Adrenal gland (tissue), 12 donors: Measurements from ENCODE around the gene RLF. TPM values are rescaled to one million over a fixed set of nuclear protein-coding genes. Genes with fewer than 3 reads are reported as not detected.
"Not testable (repeated sequence)": the region's sequence is repeated elsewhere in the genome, so short reads cannot be mapped to it uniquely, and the experiment has no call there.

ENCODE experiments used
- DNase-seq, 7 donors: peaks; one replicate each; pipeline ENCODE4 v3.0.0-alpha.2; 2019 to 2020
- H3K27ac ChIP-seq, 5 donors: fragments of 200-600 bp; sonication (generic) in 4 of 5; 1 replicate in 3 of 5; 2 replicates in 2 of 5; pipeline versions ENCODE4 v1.5.1 to v1.8.0; 2016 to 2020; ENCODE audit warnings: mild to moderate bottlenecking in 1 of 5
- H3K27me3 ChIP-seq: fragments of 200-600 bp; 2 replicates; pipeline ENCODE4 v1.8.0; 2021
- H3K36me3 ChIP-seq, 2 donors: fragments of 200-600 bp; replicated peaks in 1 of 2; 1 replicate in 1 of 2; 2 replicates in 1 of 2; pipeline versions ENCODE4 v1.5.1 to v1.8.0; 2018 to 2022
- H3K4me1 ChIP-seq, 2 donors: fragments of 200-600 bp; replicated peaks in 1 of 2; 1 replicate in 1 of 2; 2 replicates in 1 of 2; pipeline versions ENCODE4 v1.5.1 to v1.8.0; 2018 to 2021
- H3K4me3 ChIP-seq, 4 donors: fragments of 200-600 bp; sonication (generic) in 3 of 4; one replicate each; pipeline ENCODE4 v1.5.1; 2016 to 2018
- H3K9me3 ChIP-seq, 3 donors: fragments of 200-600 bp; sonication (generic) in 1 of 3; replicated peaks in 1 of 3; 1 replicate in 2 of 3; 2 replicates in 1 of 3; pipeline versions ENCODE4 v1.5.1 to v1.8.0; 2016 to 2021
- CTCF ChIP-seq, 6 experiments: fragments of 450-650 bp in 4 of 6; fragments of 200-600 bp in 2 of 6; sonication (generic) in 1 of 6; IDR thresholded peaks; 1 replicate in 5 of 6; 2 replicates in 1 of 6; pipeline versions ENCODE4 v1.5.1 to v1.8.0; 2016 to 2021; ENCODE audit warnings: antibody characterized with exemption in 6 of 6, mild to moderate bottlenecking in 2 of 6, moderate library complexity in 1 of 6
- POLR2A ChIP-seq, 2 donors: fragments of 450-650 bp; IDR thresholded peaks; one replicate each; pipeline ENCODE4 v1.6.1; 2017; ENCODE audit warnings: antibody characterized with exemption in 2 of 2, mild to moderate bottlenecking in 2 of 2, moderate library complexity in 1 of 2
- WGBS, 4 donors: extraction: QIAGEN DNeasy Blood & Tissue Kit in 2 of 4; methylation state at CpG; one replicate each; pipeline versions ENCODE4 v1.1.5 to v1.1.7; 2013 to 2017; 5-methylcytosine and 5-hydroxymethylcytosine counted together
- intact Hi-C, 2 donors: fragments of 100-400 bp; cut with DNase I; formaldehyde crosslinking; loops; one replicate each; pipeline versions ENCODE4 v1.14.1 to v1.15.0; 2022 to 2023
- polyA plus RNA-seq, 3 donors: library from polyadenylated mRNA; stranded (reverse); fragments of 200-250 nt in 2 of 3; fragments of 350-450 nt in 1 of 3; fragmentation: Illumina TruSeq in 1 of 3; extraction: RNeasy Lipid Tissue Mini Kit (QIAGEN cat#74804) in 1 of 3; gene quantifications; one replicate each; pipeline ENCODE4 v1.2.3, GENCODE V29; 2013 to 2014
- total RNA-seq, 9 donors: library from RNA; depleted of rRNA in 4 of 9; stranded (reverse); fragments of >200 nt in 4 of 9; fragments of 120-200 nt in 1 of 9; fragmentation: NEBNext Ultra II Directional in 1 of 9; extraction: Animal tissue kit (Norgen Biotek cat#: 25700) in 1 of 9; gene quantifications; one replicate each; pipeline versions ENCODE4 v1.1.0 to v1.2.4, GENCODE V29; 2013 to 2023
- donor health status: healthy with polysubstance abuse.
- donor health status: Bipolar disorder and iron deficiency.
- donor health status: DM: yes; HTN: yes; CAD: no.
- donor health status: DM: no; HTN: no; CAD: no.
- donor health status: DM: no; HTN: no; CAD: no.
- donor health status: DM: yes; HTN: yes; CAD: no.

The RLF gene
- total and polyA plus RNA-seq, 12 donors, result 3.7 to 18.8 (median 11.3) TPM

- peaks cover 9 to 30% of the 10 kb centered on the region in 2 donors for H3K4me1 ChIP-seq
- H3K4me3 ChIP-seq, result no peak overlapping the region
- H3K9me3 ChIP-seq, result no peaks in the 10 kb centered on the region
- 43 to 56% (median 48%) methylated on average over 3 of the region's 3 CpGs for WGBS, 4 donors
- no peaks in the 10 kb centered on the region for H3K36me3 ChIP-seq
- peak in 1 of 7 donors; percentile 22 for DNase-seq
- TF ChIP-seq POLR2A (IDR thresholded peaks at IDR 0.05) (no peak), CTCF (IDR thresholded peaks at IDR 0.05) (peak in 3 of 6 experiments; percentile 22 to 29 (median 27))
- intact Hi-C loops, result no loop called here
- H3K27ac ChIP-seq, result no peak overlapping the region
- no peaks in the 10 kb centered on the region for H3K27me3 ChIP-seq
Measured at GRCh38 chr1:40183055-40183710, 22.0 kb downstream of the RLF start.

DNA sequence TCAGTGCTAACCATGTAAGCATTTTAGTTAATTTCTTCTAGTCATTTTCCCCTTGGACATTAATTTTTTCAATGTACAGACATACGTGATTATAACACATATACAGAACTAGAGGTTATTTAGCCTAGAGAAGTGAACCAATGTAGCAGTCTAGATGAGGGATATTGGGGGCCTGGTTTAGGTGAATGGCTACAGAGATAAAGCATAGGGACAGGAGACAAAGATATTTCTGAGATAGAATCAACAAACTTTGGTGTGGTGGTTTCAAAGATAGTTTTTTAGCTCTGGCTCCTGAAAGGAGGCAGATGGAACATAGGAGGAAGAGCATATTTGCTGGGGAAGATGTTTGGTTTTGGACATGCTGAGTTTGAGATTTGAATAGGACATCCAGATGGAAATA, 23.0 kb downstream of the RLF start:
- TF ChIP-seq CTCF (IDR thresholded peaks at IDR 0.05) (no peak), POLR2A (IDR thresholded peaks at IDR 0.05) (no peak)
- no peaks in the 10 kb centered on the region for H3K27me3 ChIP-seq

GRCh38 chr1:40185951-40186864, 25.0 kb downstream of the RLF start:
- H3K9me3 ChIP-seq, result peaks cover 0 to 4% (median 0%) of the 10 kb centered on the region in 3 donors
- no peaks in the 10 kb centered on the region for H3K27me3 ChIP-seq
- peaks cover 9 to 30% of the 10 kb centered on the region in 2 donors for H3K4me1 ChIP-seq
- H3K36me3 ChIP-seq, result peaks cover 0 to 4% of the 10 kb centered on the region in 2 donors
- intact Hi-C loops, result no loop called here
- H3K4me3 ChIP-seq, result no peak overlapping the region
- DNase-seq, result no peak
- WGBS, 4 donors, result 88 to 97% (median 95%) methylated on average over 7 of the region's 7 CpGs
- H3K27ac ChIP-seq, result no peak overlapping the region
- TF ChIP-seq CTCF (IDR thresholded peaks at IDR 0.05), result no peak
- no peak for TF ChIP-seq POLR2A (IDR thresholded peaks at IDR 0.05)

More for the DNA sequence above, 23.0 kb downstream of the RLF start:
- Histone ChIP-seq H3K4me3 (no peak overlapping the region), H3K36me3 (no peaks in the 10 kb centered on the region), H3K9me3 (no peaks in the 10 kb centered on the region), H3K27ac (no peak overlapping the region), H3K4me1 (peaks cover 9 to 30% of the 10 kb centered on the region in 2 donors)
- 86 to 91% (median 89%) methylated on average over 1 of the region's 1 CpG for WGBS, 4 donors
- intact Hi-C loops, result no loop called here
- DNase-seq, result no peak

DNA sequence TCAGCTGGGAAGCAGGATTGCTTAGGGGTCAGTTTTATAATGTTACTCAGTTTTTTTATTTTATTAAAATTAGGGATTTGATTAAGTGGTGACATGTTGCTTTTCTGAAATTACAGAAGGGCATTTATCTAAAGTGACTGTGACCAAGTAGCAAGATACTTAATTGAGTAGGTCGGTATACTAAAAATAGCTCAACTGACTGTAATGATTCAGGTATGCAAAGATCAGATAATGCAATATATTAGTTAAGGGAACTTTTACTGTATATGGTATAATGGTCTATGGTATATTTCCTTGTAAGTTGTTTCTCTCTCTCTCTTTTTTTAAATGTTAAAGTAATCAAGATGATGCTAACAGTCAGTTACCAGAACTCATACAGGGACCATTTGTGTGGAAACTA, 26.2 kb downstream of the RLF start:
- no peak for TF ChIP-seq POLR2A (IDR thresholded peaks at IDR 0.05)
- TF ChIP-seq CTCF (IDR thresholded peaks at IDR 0.05), result no peak
- peaks cover 9 to 28% of the 10 kb centered on the region in 2 donors for H3K4me1 ChIP-seq
- no peak overlapping the region for H3K4me3 ChIP-seq
- 61 to 86% (median 68%) methylated on average over 1 of the region's 1 CpG for WGBS, 4 donors
- H3K27ac ChIP-seq, result no peak overlapping the region
- H3K9me3 ChIP-seq, result peaks cover 0 to 4% (median 0%) of the 10 kb centered on the region in 3 donors
- intact Hi-C loops, result no loop called here
- H3K36me3 ChIP-seq, result peaks cover 0 to 16% of the 10 kb centered on the region in 2 donors
- H3K27me3 ChIP-seq, result no peaks in the 10 kb centered on the region
- DNase-seq, result no peak

DNA sequence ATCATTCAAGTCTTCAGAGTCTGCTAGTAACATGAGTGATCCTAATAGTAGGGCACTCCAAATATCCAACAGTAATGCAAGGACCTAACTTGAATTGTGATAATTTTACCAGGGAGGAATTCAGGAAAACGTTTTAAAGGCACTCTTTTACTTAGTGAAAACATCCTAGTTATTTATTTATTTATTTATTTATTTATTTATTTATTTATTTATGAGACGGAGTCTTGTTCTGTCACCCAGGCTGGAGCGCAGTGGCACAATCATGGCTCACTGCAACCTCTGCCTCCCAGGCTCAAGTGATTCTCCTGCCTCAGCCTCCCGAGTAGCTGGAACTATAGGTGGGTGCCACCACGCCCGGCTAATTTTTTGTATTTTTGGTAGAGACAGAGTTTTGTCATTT, 33.5 kb downstream of the RLF start:
- H3K27ac ChIP-seq, H3K4me1 ChIP-seq, H3K9me3 ChIP-seq, DNase-seq, H3K27me3 ChIP-seq, intact Hi-C loops, H3K4me3 ChIP-seq: not testable (repeated sequence)
- WGBS, 4 donors, result 92 to 98% (median 95%) methylated on average over 6 of the region's 6 CpGs
- peaks cover 0 to 26% of the 10 kb centered on the region in 2 donors for H3K36me3 ChIP-seq
